Cerebellar nuclear complex (tissue), 1 donor: Measurements from ENCODE around the gene KAT8.
"Not testable (repeated sequence)": the region's sequence is repeated elsewhere in the genome, so short reads cannot be mapped to it uniquely, and the experiment has no call there.

Source experiments
- DNase-seq, 2 experiments: peaks; one replicate each; lab custom pipeline; 2025; lab: John Stamatoyannopoulos, UW

The KAT8 gene

GRCh38 chr16:31131841-31132271, 14.4 kb downstream of the KAT8 start:
- no peak for DNase-seq

GRCh38 chr16:31132303-31132979, 15.0 kb downstream of the KAT8 start:
- no peak for DNase-seq

- DNase-seq: no peak
Measured at GRCh38 chr16:31133046-31133501, 15.6 kb downstream of the KAT8 start.

GRCh38 chr16:31134091-31134571, 16.7 kb downstream of the KAT8 start:
- DNase-seq: no peak

GRCh38 chr16:31134625-31135534, 17.4 kb downstream of the KAT8 start:
- DNase-seq: no peak

DNA sequence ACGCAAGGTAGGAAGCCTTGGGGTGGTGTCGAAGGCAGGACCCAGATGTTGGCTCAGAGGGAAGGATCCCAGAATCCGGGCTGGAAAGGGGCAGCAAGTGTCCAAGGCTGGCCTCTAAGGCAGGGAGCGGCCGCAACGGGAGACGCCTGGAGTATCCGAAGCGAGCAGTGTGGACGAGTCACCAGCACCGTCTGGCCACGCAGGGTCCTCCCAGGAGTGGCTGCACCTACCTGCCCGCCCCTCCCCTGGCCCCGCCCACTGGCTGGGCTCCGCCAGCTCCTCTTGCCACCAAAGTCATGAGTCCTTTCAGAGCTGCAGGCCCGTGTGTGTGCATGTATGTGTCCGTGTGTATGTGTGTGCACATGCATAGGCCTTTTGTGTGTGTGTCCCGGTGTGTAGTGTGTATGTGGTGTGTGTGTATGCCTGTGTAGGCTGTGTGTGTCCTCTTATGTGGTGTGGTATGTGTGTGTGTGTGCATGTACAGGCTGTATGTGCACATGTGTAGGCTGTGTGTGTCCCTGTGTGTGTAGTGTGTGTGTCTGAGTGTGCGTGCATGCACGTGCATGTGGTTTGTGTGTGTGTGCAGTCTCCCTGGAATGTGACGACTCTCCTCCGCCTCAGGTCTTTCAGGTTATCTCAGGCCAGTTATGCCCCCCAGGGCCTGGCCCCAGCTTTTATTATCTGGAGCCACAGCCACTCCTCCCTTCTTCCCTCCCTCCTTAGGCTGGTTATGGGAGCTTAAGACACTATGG, 18.2 kb downstream of the KAT8 start, which contains the start of gene PRSS8:
Gene PRSS8, minus strand, starts transcription at position 193 of the 752 bp plus-strand sequence. CDS start 229 bp downstream, outside the sequence.
- DNase-seq: no peak

DNA sequence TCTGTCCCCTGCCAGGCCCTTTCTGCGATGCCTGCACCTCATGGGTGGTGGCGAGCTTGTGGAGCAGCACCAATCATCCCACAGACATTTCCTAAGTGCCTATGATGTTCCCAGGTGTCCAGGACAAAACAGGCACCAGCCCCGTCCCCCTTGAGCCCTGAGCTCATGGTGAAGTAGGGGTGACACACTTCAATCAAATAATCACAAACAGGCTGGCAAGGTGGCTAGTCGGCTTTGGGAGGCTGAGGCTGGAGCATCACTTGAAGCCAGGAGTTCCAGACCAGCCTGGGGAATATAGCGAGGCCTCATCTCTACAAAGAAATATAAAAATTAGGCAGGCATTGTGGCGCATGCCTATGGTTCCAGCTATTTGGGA, 18.8 kb downstream of the KAT8 start:
- DNase-seq: no peak

- not testable (repeated sequence) for DNase-seq
Measured at GRCh38 chr16:31136822-31137499, 19.5 kb downstream of the KAT8 start.

- DNase-seq: no peak
Measured at GRCh38 chr16:31138621-31139578, 21.4 kb downstream of the KAT8 start.

GRCh38 chr16:31141071-31141469, 23.6 kb downstream of the KAT8 start:
- not testable (repeated sequence) for DNase-seq

GRCh38 chr16:31141489-31142108, 24.1 kb downstream of the KAT8 start:
- no peak for DNase-seq

DNA sequence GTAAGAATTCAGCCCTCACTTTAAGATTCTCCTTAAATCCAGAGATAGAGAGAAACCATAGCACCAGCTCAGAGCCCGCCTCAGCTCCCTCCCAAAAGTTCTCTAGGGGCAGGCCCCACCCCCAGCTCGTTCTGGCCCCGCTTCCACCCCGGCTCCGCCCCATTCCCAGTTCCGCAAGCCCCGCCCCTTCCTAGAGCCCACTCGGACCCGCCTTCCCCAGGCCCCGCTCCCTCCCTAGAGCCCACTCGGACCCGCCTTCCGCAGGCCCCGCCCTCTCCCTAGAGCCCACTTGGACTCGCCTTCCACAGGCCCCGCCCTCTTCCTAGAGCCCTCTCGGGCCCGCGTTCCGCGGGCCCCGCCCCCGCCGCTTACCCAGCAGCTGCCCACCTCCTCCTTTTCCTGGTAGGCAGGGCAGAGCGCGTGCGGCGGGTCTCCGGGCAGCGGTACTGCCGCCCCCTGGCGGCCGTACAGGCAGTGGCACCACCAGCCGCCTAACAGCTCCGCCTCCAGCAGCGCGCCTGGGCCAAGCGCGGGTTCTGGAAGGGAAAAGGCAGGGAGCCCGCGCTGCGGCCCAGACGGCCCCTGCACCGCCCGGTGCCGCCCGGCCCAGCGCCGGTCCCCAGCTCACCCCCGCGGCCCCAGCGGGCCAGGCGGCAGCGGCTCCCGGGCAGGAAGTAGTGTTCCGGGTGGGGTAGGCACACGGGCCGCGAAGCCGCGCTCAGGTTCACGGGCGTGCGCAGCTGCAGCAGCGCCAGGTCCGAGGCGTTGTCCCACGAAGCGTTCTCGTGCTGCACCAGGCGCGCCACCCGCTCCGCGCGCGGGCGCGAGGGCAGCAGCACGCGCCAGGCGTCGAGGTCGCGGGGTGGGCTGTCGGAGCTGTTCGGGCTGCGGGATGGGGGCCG, 24.9 kb downstream of the KAT8 start:
- DNase-seq: peak; percentile 85 to 86

GRCh38 chr16:31143011-31143693, 25.7 kb downstream of the KAT8 start:
- no peak for DNase-seq

DNA sequence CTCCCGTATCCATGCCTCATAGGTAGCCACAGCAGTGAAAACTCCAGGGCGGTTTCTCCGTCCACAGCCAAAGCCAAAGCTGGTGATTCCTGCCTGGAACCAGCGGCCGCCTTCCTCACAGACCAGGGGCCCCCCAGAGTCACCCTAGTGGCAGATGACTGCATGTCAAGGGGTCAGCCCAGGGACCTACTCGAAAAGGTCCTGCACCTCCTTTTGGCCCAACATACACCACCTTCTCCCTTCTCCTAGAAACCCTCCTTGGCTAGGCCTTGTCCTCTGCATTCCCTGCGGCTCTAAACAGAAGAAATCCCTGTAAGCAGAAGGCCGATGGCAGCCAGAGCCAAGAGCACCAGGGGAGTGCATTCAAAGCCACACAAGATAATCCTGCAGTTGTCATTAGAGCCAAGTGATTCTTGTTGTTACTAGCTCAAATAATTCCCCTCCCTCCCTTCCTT, 26.3 kb downstream of the KAT8 start:
- DNase-seq: no peak

GRCh38 chr16:31144418-31144817, 27.0 kb downstream of the KAT8 start:
- DNase-seq: not testable (repeated sequence)

DNA sequence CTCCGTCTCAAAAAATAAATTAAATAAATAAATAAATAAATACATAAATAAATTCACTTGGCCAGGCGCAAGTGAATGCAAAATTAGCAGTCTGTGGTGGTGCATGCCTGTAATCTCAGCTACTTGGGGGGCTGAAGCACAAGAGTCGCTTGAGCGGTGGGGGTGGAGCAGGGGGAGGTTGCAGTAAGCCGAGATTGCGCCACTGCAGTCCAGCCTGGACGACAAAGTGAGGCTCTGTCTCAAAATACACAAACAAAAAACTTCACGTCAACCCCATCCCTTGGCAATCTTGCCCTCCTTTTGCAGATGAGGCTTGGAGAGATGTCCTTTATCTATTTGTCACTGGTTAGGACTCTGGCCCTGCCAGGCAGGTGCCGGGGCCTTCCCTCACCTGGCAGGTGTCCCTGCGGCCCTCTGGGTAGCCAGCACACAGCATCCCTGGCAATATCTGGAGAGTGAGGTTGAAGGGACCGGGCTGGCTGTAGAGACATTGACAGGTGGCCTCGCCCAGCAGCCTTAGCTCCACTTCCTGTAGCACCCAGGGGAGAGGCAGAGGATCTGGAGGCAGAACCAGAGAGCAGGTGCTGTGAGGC, 28.0 kb downstream of the KAT8 start:
- DNase-seq: no peak

DNA sequence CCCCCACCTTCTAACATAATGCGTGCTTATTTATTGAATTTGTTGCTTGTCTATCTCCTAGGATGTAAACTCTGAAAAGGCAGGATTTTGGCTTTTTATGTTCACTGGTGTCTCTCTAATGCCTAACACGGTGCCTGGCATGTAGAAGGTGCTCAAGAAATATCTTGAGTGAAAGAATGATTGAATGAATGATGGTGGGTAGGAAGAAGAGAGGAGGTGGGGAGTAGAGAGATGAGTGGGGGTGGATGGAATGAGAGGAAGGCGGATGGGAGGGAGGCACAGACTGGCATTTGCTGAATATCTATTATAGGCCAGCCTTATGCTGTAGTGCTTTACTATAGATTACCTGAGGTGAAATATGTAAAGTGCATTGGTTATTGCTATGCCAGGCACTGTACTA, 30.1 kb downstream of the KAT8 start:
- DNase-seq: no peak

- no peak for DNase-seq
Measured at GRCh38 chr16:31148281-31148728, 30.8 kb downstream of the KAT8 start.
